Glutamatergic neuron (in vitro differentiated cells): ENCODE results near the gene TRIM54. TPM values are rescaled to one million over a fixed set of nuclear protein-coding genes. Genes with fewer than 3 reads are reported as not detected.

Experiments
- DNase-seq: peaks from one replicate; pipeline ENCODE4 v3.0.0; 2022
- H3K27ac Mint-ChIP-seq: one replicate; pipeline ENCODE4 v1.8.0; 2020; ENCODE audit warnings: mild to moderate bottlenecking, mixed read lengths, inconsistent platforms; ENCODE audit not compliant: unreplicated experiment
- H3K27me3 Mint-ChIP-seq: one replicate; pipeline ENCODE4 v1.8.0; 2020; ENCODE audit warnings: mild to moderate bottlenecking, moderate library complexity, mixed read lengths, inconsistent platforms; ENCODE audit not compliant: unreplicated experiment
- H3K36me3 Mint-ChIP-seq: one replicate; pipeline ENCODE4 v1.8.0; 2020; ENCODE audit warnings: mild to moderate bottlenecking, mixed read lengths, inconsistent platforms; ENCODE audit not compliant: unreplicated experiment
- H3K4me1 Mint-ChIP-seq: one replicate; pipeline ENCODE4 v1.8.0; 2020; ENCODE audit warnings: mild to moderate bottlenecking, low read depth, mixed read lengths, inconsistent platforms; ENCODE audit not compliant: unreplicated experiment
- H3K4me3 Mint-ChIP-seq: one replicate; pipeline ENCODE4 v1.8.0; 2020; ENCODE audit warnings: mild to moderate bottlenecking, mixed read lengths, inconsistent platforms; ENCODE audit not compliant: unreplicated experiment
- H3K9me3 Mint-ChIP-seq: one replicate; pipeline ENCODE4 v1.8.0; 2020; ENCODE audit warnings: mild to moderate bottlenecking, moderate library complexity, mixed read lengths, inconsistent platforms; ENCODE audit not compliant: unreplicated experiment
- CTCF ChIP-seq: fragments of 200-600 bp; sonication (generic); IDR thresholded peaks from one replicate; pipeline ENCODE4 v1.5.0; 2021; ENCODE audit not compliant: partially characterized antibody, unreplicated experiment
- total RNA-seq: library from RNA; stranded (reverse); fragmentation: NEBNext Ultra II Directional; extraction: Animal tissue kit (Norgen Biotek cat#: 25700); gene quantifications from one replicate; pipeline ENCODE4 v1.2.1, GENCODE V29; 2021; ENCODE audit not compliant: unreplicated experiment

The TRIM54 gene
- total RNA-seq, 1 donor from 2014 or later, result 2.0 TPM

GRCh38 chr2:27238976-27239375 lies 43.3 kb upstream of the TRIM54 start:
- peaks cover 2% of the 10 kb centered on the region for H3K27me3 Mint-ChIP-seq
- H3K27ac Mint-ChIP-seq, result no peak overlapping the region
- DNase-seq, result no peak
- no peak overlapping the region for H3K4me3 Mint-ChIP-seq
- H3K9me3 Mint-ChIP-seq, result peaks cover 2% of the 10 kb centered on the region
- no peaks in the 10 kb centered on the region for H3K4me1 Mint-ChIP-seq
- H3K36me3 Mint-ChIP-seq, result peaks cover 9% of the 10 kb centered on the region
- TF ChIP-seq CTCF, result no peak

GRCh38 chr2:27240406-27240805 lies 41.8 kb upstream of the TRIM54 start:
- H3K27me3 Mint-ChIP-seq, result no peaks in the 10 kb centered on the region
- H3K27ac Mint-ChIP-seq, result no peak overlapping the region
- peaks cover 5% of the 10 kb centered on the region for H3K36me3 Mint-ChIP-seq
- no peak overlapping the region for H3K4me3 Mint-ChIP-seq
- H3K4me1 Mint-ChIP-seq, result no peaks in the 10 kb centered on the region
- no peak for TF ChIP-seq CTCF
- DNase-seq, result no peak
- H3K9me3 Mint-ChIP-seq, result peaks cover 2% of the 10 kb centered on the region

GRCh38 chr2:27241761-27242613 lies 40.2 kb upstream of the TRIM54 start:
- H3K4me3 Mint-ChIP-seq, result no peak overlapping the region
- H3K36me3 Mint-ChIP-seq, result no peaks in the 10 kb centered on the region
- no peaks in the 10 kb centered on the region for H3K4me1 Mint-ChIP-seq
- H3K27me3 Mint-ChIP-seq, result no peaks in the 10 kb centered on the region
- DNase-seq, result no peak
- no peak overlapping the region for H3K27ac Mint-ChIP-seq
- TF ChIP-seq CTCF, result no peak
- H3K9me3 Mint-ChIP-seq, result no peaks in the 10 kb centered on the region

GRCh38 chr2:27242614-27242951 lies 39.6 kb upstream of the TRIM54 start:
- Mint-ChIP-seq H3K36me3 (no peaks in the 10 kb centered on the region), H3K4me3 (no peak overlapping the region), H3K27me3 (no peaks in the 10 kb centered on the region), H3K27ac (no peak overlapping the region), H3K9me3 (no peaks in the 10 kb centered on the region), H3K4me1 (no peaks in the 10 kb centered on the region)
- no peak for TF ChIP-seq CTCF
- no peak for DNase-seq

GRCh38 chr2:27243391-27244130 lies 38.7 kb upstream of the TRIM54 start:
- Mint-ChIP-seq H3K27ac (no peak overlapping the region), H3K27me3 (no peaks in the 10 kb centered on the region), H3K4me3 (no peak overlapping the region), H3K9me3 (no peaks in the 10 kb centered on the region), H3K36me3 (no peaks in the 10 kb centered on the region), H3K4me1 (no peaks in the 10 kb centered on the region)
- TF ChIP-seq CTCF, result no peak
- DNase-seq, result no peak
